Activated CD4-positive, alpha-beta T cell treated with anti-CD3 and anti-CD28 coated beads, Interleukin-2, amount 50 U/mL, for 48 hours (primary cell): ENCODE measurements around the gene SINHCAF.

ENCODE experiments used
- DNase-seq, 2 experiments: peaks; one replicate each; pipeline ENCODE4 v3.0.0-alpha.2; 2020

Gene SINHCAF

DNA sequence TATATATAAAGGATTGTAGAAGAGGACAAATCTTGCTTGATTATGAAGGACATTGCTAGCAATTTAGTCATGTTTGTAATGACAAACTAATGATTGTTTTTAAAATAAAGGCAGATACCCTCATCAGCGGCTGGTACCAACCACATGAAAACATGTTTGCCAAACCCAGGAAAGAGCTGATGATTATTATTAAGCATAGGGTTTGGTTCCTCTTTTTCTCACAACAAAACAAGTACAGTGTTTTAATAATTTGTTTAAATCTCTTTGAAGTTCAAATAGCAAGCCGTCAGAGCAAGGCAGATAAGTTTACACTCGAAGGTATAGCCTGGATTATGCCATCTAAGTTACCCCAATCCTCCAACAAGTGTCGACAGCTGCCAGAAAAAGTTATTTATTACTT lies 5.3 kb upstream of the SINHCAF start:
- no peak for DNase-seq

DNA sequence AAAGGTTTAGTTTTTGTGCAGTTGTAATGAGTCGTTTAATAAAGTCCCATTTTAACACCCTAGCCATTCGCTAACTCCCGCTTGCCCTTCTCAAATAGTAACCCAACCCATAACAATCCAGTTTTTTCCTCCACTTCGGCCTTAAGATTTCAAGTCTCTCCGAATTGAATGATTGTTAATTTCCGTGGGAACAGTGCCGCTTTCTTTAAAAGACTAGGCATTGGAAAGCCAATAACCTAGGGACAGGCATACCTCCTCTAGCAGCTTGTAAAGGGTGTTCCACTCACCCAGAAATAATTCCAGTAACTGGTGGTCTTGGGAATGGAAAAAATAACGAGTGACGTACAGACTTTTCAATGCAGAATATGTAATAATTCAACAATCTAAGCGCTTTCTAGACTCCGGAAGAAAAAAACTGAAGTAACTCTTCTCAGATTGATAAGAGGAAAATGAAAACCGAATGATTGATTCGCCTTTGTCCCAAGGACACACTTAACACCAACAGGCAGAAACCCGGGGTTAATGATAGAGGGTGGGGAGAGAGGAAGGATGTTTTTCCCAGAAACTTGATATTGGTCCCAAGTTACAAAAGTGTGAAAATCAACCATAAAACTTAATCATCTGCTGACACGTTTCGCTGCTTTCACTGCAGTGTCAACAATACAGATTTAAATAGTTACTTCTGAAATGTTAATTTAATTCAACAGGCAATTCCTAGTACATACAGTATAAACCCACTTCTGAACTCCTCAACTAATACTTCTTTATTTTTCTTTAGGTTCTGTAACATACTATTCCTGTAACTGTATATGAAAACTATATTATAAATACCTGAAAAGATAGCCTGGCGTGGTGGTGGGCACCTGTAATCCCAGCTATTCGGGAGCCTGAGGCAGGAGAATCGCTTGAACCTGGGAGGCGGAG lies 1.0 kb upstream of the SINHCAF start:
- DNase-seq = no peak

DNA sequence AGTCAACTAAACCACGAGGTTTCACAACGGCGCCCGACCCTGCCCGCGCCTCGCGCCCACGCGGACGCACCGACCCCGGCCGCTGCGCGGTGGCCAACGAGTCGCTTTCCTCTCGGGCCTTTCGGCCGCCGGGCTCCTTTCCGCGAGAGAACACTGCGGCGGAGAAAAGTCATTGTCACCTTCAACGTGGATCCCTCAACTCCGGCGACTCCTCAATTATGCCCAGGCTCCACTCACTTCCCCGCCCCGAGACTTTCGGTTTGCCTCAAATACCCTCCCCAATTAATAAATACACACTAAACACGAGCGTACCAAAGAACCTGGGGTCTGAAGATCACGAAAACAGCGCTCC lies 450 bp downstream of the SINHCAF start:
- no peak for DNase-seq

DNA sequence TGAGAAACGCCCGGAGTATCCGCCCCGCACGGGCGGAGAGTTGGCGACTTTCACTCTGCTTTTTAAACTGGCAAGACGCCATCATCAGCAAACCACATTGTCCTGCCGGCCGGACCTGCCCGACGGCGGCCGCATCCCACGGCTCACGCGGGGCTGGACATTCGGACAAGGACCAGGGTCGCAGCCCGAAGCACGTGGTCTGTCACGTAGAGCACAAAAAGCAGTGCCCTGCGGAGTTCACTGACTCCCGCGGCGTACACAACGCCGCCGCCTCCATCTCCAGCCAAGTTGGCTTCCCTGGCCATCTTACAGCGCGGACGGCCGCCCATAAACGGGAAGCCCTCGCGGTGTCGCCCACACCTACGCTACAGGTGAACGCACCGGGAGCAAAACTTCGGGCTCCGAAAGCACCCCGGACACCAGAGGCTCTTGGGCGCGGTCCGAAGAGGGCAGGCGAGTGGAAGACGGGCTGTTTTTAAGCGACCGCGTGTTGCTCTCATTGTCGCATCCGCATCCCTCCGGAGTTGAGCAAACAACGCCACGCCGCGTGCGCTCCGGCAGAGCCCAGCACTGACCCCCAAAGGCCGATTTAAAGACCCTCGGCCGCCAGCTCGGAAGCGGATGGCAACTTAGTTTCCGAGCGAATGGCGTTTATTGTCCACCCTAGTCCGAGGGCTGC lies 966 bp downstream of the SINHCAF start:
- peak; percentile 44 to 46 for DNase-seq

DNA sequence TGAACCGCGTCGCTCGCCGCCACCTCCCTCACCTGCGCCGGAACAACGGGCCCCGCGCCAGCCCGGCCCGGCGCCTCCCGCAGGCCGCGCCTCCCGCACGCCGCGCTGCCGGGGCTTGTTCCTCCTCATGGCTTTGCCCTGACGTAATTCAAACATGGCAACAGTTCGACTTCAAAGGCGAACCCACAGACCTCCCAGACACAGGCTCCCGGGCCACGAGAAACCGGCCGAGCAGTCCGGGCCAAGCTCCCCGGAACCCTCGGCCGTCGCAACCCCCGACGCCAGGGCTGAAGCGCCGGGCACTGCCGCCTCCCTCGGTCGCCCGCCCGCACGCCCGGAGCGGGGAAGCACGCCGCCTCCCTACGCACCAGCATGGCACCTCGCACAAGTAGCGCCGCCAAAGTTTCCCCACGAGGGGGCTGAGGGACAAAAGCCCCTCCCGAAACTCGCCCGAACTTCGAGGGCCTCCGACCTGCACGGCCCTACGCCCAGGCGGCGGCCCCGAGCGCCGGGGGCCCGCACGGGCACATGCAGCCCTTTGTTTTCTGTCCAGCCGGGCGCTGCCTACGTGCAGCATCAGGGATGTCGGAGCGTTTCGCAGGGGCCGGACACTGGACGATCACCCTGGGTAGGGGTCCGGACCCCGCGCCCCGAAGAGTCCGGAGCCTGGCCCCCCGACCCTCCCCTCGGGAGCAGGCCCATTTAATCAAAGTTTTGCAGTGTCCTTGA lies 1.7 kb downstream of the SINHCAF start:
- peak; percentile 58 to 68 for DNase-seq

DNA sequence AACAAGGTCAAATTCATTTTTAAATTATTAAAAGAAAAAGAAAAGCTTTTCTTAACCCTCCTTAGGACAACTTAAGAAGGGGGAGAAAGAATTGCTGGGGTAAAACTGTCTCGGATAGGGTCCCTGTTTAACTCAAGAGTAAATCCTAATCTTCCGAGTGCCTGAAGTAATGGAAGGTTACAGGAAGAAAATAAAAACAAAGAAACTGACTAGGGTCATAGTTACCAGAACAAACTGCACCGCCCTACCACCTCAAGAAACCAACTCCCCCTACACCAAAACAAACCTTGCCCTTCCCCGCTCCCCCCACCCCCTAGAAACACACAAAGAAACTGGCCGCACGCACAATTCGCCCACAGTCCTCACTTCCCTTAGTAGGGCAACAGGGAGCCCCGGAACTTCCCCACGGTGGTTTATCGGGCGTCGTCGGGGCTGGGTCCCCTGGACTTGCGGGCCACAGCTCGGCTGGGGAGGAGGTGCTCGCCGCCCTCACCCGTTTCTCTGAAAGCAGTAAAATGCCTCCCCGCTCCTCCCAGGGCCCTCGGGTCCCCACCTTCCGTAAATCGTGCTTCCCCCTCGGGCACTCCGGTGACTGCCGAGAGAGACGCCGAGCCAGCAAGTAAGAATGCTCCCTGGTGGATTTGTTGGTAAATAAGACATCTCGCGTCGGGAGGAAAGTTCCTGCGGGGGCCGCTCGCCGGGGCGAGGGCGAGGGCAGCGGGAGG lies 2.4 kb downstream of the SINHCAF start:
- peak; percentile 56 to 66 for DNase-seq

DNA sequence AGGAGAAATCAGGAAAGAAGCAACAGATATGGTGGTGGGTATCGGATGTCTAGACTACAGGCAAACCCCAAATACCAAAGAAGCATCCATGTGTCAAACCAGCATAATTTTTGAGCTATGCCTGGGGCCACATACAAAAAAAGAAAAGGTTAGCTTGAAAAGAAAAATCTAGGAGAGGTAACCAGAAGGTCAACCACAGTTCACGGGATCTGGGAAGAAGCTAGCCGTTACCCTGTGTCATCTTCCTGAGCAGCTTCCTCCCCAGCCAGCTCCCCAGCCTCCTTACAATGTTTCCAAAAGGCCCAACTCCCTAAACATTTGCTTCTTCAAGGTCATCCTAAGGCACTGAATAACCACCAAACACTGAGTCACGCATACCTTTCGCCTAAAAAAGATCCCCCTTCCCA lies 3.1 kb downstream of the SINHCAF start:
- no peak for DNase-seq

DNA sequence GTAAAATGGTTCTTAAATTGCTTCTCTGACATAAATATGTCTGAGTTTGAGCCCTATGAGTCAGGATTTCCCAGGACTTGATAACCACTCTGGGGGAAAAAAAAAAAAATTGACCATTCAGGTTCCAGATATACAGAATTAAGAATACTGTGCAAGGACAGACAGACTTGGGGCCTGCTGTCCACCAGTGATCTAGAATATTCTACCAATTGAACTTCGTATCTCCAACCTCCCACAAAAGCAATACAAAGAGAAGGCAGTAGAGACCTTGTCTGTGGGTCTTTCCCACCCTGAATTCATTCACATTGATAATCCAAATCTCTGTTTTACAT lies 4.1 kb downstream of the SINHCAF start:
- no peak for DNase-seq

DNA sequence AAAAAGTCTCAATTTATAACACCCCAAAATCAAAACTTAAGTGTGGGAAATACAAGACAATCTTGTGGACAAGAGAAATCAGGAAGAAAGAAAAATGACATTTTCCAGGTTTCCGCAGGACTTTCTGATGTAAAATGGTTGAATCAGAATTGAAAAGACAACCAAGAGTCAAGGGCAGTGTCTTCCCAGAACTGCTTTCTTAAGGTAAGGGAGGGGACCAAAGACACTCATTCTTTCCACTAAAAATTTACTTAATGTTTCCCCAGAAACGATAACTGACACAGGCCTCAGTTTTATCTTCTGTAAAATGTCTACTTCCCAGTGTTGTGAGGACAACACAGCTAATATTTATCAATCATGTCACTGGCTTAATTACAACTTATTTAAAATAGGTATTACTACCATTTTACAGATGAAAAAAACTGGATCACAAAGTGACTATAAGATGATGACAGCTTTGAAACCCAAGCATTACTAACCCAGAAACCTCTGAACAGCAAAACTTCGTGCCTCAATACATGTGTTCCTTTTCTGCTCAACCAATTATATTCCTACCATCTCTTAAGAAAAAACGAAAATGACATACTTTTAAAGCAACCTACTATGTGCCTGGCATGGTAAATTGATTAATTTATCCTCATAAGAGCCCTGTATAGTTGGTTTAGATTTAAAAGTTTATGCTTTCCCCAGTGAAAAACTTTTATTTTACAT lies 4.6 kb downstream of the SINHCAF start:
- no peak for DNase-seq

DNA sequence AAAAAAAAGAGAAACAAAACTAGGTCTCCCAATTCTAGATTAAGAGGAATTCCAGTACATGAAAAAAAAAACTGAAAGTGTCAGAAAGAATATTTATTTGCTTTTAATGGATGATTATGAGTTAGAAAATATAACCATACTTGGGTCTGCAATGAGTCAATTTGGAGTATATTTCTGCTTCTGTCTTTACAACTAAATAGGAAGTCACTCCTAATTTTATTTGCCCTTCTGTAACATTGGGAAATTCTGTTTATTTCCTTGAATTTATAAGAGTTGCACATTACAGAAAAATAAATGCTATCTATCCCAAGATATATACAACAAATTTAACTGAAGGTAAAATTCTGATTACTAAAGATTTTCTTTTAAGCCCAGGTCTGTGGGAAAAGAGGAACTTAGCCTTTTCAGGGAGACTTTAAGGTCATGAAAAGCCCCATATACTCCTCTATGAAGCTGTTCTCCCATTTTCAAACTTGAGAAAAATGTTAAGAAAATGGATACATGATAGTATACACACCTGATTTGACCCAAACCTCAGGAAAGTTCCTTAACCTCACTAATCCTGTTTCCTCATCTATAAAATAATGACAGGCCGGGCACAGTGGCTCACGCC lies 7.2 kb downstream of the SINHCAF start:
- no peak for DNase-seq

DNA sequence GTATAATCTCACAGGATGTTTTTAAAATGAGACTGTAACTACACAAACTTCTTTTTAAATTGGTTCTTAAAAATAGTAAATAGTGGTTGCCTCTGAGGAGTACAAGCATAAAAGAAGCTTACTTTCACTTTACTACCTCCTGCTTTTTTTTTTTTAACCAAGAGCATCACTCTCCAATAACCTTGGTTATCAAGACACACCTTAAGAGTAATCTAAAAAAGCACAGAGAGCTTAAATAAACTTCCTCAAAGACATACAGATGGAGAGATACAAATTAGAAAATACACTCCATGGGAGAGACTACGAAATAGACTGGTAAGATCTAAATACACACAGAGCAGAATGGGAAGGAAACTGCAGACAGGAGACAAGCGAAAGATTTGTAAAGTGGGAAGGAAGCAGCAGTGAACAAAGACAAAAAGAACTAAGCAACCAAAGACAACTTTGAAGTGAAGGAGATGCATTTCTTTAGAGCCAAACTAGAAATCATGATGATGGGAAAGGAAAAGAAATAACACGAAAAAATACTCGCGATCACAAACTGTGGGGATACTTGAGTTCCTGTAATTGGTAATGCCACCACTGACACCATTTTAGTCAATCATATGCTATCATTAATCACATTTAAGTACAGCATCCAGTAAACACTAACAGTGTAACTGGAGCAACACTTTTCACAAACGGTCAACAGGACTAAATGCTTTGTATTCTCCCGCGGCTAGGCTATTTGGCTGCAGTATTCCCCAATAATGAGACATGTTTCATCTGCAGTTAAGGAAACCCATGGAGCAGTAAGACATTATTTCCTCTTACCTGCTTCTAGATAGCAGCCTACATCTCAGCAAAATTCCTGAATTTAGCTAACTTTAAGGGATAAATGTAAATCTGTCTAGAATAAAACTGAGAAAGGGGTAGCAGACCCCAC lies 8.2 kb downstream of the SINHCAF start:
- DNase-seq = no peak

DNA sequence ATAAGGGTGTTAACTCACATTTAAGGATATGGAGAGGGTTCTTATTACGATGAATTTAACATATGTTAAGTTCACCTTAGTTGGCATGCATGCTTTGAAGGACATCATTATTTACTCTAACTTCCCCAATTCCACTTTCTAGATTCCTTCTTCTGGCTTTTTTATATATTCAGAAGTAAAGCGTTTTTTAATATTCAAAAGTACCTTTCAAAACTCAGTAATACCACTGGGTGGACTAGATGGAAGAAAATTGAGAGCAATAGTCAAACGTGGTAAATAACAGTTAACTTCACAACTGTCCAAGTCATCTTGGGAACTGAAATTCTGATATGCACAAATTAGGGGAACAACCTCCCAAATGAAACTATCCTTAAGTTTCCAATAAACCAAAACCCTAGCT lies 9.1 kb downstream of the SINHCAF start:
- DNase-seq = no peak

DNA sequence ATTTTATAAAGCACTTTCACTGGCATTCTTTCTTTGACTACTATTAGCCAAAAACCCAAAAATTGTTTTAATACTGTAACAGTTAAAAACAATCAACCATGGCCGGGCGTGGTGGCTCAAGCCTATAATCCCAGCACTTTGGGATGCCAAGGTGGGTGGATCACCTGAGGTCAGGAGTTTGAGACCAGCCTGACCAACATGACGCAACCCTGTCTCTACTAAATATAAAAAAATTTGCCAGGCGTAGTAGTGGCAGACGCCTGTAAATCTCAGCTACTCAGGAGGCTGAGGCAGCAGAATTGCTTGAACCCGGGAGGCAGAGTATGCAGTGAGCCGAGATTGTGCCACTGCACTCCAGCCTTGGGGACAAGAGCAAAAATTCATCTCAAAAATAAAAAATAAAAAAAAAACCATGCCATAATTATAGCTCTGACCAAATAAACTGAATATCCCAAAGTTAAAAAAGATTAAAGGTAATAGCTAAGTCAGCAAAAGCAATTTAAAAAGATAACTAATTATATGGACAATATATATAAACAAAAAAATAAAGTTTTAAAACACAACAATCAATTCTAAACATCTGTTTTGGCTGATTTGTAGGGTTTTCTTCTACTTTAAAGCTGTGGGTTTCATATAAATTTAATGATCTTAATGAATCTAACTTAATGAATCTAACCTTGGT lies 10.0 kb downstream of the SINHCAF start:
- DNase-seq = no peak

DNA sequence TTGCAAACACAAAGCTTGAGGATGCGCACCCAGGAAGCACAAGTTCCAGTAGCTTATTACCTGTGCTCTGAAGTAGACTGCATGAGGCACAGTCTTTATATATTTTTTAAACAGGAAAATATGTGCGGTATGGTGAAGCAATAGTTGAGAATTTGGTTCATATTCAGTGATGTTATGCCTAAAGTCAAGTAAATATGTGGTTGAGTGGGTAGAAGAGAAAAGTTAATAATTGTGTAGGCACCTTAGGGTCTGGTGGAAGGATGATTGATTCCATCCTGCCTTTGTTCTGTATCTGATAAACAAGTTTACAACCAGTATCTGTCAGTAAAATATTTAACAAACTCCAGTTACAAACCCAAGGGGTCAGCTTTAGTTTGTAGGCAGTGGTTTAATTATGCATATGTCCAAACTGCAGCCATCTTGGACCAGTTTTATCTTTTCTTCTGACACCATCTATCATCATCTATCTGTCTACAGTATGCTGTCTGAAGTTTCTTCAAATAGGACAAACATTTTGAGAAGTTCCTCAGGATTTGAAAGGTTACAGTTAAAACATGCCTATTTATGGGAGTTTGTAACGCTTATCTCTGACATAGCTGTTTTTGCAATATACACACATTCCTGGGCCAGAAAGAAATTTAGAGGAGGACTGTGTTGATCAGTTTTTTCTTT lies 10.8 kb downstream of the SINHCAF start:
- DNase-seq = no peak

DNA sequence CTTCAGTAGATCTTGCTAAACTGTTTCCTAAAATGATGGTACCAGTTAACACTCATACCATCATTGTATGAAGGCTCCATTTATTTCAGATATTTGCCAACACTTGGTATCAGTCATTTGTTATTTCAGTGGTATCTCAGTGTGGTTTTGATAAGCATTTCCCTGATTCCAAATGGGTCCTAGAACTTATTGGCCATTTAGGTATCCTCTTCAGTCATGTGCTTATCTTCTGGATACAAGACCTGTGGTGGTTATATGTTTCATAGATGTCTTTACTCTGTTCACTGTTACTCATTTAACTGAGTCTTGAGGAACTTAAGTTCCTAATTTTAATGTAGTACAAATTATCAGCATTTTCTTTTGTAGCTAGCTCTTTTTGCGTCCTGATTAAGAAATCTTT lies 13.5 kb downstream of the SINHCAF start:
- DNase-seq = no peak

DNA sequence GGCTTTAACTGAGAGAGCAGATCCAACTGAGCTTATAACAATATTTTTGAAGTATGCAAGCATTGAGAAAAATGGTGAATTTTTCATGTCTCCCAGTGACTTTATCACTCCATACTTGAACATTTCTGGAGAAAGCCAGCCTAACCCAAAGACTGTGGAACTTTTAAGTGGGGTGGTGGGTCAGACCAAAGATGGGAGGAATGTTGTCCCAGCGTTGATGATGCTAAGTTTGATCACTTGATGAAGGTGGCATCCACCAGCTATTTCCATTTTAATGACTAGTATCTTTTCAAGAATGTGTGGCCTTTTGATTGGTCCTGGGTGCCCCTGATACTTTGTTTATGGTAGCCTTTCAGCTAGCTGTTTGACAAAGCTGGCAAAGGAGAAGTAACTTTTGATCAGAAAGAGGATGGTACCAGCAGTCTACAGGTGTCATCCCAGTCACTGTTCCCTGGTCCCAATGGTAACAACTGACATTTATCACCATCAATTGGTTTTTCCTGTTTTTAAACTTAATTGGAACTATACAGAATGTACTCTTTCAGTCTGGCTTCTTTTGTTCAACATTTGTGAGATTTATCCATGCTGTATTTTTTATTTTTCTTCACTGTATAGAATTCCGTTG lies 14.2 kb downstream of the SINHCAF start:
- DNase-seq = no peak

DNA sequence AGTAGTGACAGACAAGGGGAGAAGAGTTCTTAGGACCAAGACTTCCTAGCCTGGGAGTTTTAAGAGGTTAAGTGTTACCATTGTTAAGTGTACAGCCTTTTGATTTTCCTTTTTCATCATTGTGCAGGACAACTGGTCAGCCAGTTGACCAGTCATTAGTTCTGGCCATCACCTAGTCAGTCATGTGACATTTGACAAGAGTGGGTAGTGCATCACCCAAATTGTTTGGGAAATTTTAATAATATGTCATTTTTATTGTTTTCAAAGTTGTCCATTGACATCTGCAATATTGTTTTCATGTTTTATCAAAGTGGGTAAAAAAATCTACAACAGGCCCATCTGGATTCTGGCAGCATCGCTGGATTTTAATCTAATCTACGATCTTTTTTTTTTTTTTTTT lies 15.5 kb downstream of the SINHCAF start:
- DNase-seq = no peak

DNA sequence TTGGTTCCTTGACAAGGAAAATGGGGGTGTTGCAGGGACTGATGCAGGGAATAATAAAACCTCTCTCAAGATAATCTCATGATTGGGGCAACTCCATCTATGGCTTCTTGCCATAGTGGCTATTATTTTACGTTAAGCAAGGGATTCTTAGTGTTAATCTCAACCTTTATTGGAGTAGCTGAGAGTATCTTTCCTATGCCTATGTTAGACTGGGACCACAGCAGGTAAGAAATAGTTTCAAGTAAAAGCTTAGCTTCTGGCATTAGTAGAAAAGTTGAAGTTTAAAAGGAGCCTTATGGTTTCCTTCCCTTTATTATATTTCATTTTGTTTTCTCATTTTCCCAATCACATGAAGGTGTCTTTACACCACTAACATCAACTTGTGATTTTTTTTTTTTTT lies 16.7 kb downstream of the SINHCAF start:
- DNase-seq = no peak

DNA sequence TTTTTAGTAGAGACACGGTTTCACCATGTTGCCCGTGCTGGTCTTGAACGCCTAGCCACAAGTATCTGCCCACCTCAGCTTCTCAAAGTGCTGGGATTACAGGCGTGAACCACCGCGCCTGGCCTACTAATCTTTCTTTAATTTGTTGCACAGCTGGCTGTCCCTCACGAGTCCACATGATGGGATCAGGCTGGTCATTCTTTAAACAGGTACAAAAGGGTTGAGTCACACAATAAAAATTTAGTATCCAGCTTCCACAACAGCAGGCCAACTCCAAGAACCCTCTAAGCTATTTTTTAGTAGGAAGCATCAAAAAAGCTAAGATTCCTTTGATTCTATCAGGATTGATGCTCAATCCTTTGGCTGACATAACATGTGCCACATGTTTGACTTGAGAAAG lies 17.8 kb downstream of the SINHCAF start:
- no peak for DNase-seq
